PC-3 (cell line): Measurements from ENCODE around the gene CLEC18C. TPM values are rescaled to one million over a fixed set of nuclear protein-coding genes. Genes with fewer than 3 reads are reported as not detected.
"Not testable (repeated sequence)": the region's sequence is repeated elsewhere in the genome, so short reads cannot be mapped to it uniquely, and the experiment has no call there.

Source experiments
- ATAC-seq: fragments of 200-7000 bp; cut with Tn5 transposase; 2 replicates; pipeline ENCODE4 v1.9.1; 2020; ENCODE audit warnings: mild to moderate bottlenecking, moderate library complexity
- BruUV-seq: library from RNA; stranded (reverse); fragments of 400-500 nt; replicated peaks from 2 replicates; lab custom pipeline; 2021; lab: Mats Ljungman, UMichigan
- CTCF ChIA-PET: fragments of 300-600 bp; sonication (Branson Sonifier 250); formaldehyde crosslinking; loops from one replicate; lab custom pipeline; 2022; ENCODE audit warnings: antibody characterized with exemption; lab: Charles Lee
- POLR2A ChIA-PET: fragments of 300-600 bp; sonication (Branson Sonifier 250); formaldehyde crosslinking; loops from one replicate; lab custom pipeline; 2022; ENCODE audit warnings: antibody characterized with exemption; ENCODE audit not compliant: unreplicated experiment; lab: Charles Lee
- DNase-seq: peaks from one replicate; pipeline ENCODE4 v3.0.0-alpha.2; 2015
- H2AFZ ChIP-seq: fragments of 300-600 bp; sonication (generic); 2 replicates; pipeline ENCODE4 v1.6.0; 2016; ENCODE audit warnings: antibody characterized with exemption, low read length
- H3F3A ChIP-seq: fragments of 300-600 bp; sonication (generic); one replicate; pipeline ENCODE4 v1.6.0; 2017; ENCODE audit warnings: antibody characterized with exemption, low read length, control low read depth, mild to moderate bottlenecking; ENCODE audit not compliant: unreplicated experiment
- H3K27ac ChIP-seq: fragments of 300-600 bp; sonication (generic); 2 replicates; pipeline ENCODE4 v1.5.1; 2016; ENCODE audit warnings: mild to moderate bottlenecking, low read length
- H3K27me3 ChIP-seq: fragments of 300-600 bp; sonication (generic); 2 replicates; pipeline ENCODE4 v1.6.1; 2016; ENCODE audit warnings: low read length, mixed read lengths
- H3K36me3 ChIP-seq: fragments of 300-600 bp; sonication (generic); 2 replicates; pipeline ENCODE4 v1.6.1; 2016; ENCODE audit warnings: low read depth, mixed run types, low read length, mixed read lengths
- H3K4me1 ChIP-seq: fragments of 300-600 bp; sonication (generic); 2 replicates; pipeline ENCODE4 v1.5.1; 2016; ENCODE audit warnings: low read length; ENCODE audit not compliant: insufficient read depth
- H3K4me2 ChIP-seq: fragments of 300-600 bp; sonication (generic); 2 replicates; pipeline ENCODE4 v1.6.0; 2016; ENCODE audit warnings: low read length
- H3K4me3 ChIP-seq: fragments of 300-600 bp; sonication (generic); 2 replicates; pipeline ENCODE4 v1.5.1; 2016; ENCODE audit warnings: mild to moderate bottlenecking, low read length, mixed read lengths
- H3K79me2 ChIP-seq: fragments of 300-600 bp; sonication (generic); 2 replicates; pipeline ENCODE4 v1.6.1; 2017; ENCODE audit warnings: low read length, mixed read lengths
- H3K9ac ChIP-seq: fragments of 300-600 bp; sonication (generic); 2 replicates; pipeline ENCODE4 v1.6.0; 2016; ENCODE audit warnings: mild to moderate bottlenecking, low read length
- H3K9me2 ChIP-seq: fragments of 300-600 bp; sonication (generic); replicated peaks from 2 replicates; pipeline ENCODE4 v1.6.1; 2016; ENCODE audit warnings: mixed run types, low read length, mixed read lengths
- H3K9me3 ChIP-seq: fragments of 300-600 bp; sonication (generic); 2 replicates; pipeline ENCODE4 v1.6.1; 2016; ENCODE audit warnings: low read length, mixed read lengths
- H4K20me1 ChIP-seq: fragments of 300-600 bp; sonication (generic); 2 replicates; pipeline ENCODE4 v1.6.1; 2016; ENCODE audit warnings: low read length, mixed read lengths
- intact Hi-C: fragments of 100-400 bp; cut with micrococcal nuclease; formaldehyde crosslinking; loops from 2 replicates; pipeline ENCODE4 v1.9.0; 2023
- total RNA-seq: library from RNA; depleted of rRNA; stranded (reverse); fragments of >200 nt; gene quantifications from 2 replicates; pipeline ENCODE4 v1.2.3, GENCODE V29; 2014

CLEC18C gene
- total RNA-seq, 1 experiment from 2014 or later, result 0.18 TPM

GRCh38 chr16:70136595-70136994 lies 37.0 kb upstream of the CLEC18C start:
- H3K27ac ChIP-seq, ATAC-seq, intact Hi-C loops, POLR2A ChIA-PET, CTCF ChIA-PET, H3K79me2 ChIP-seq, H3K27me3 ChIP-seq, H3K4me2 ChIP-seq, H3K9me3 ChIP-seq, H3K36me3 ChIP-seq, DNase-seq, BruUV-seq, H4K20me1 ChIP-seq, H3K4me1 ChIP-seq, H3K9me2 ChIP-seq, H3K9ac ChIP-seq, H3F3A ChIP-seq, H2AFZ ChIP-seq, H3K4me3 ChIP-seq: not testable (repeated sequence)

GRCh38 chr16:70142739-70143138 lies 30.8 kb upstream of the CLEC18C start:
- intact Hi-C loops, H3K79me2 ChIP-seq, ATAC-seq, DNase-seq, H3K9me2 ChIP-seq, BruUV-seq, H3K4me3 ChIP-seq, H2AFZ ChIP-seq, H3K9ac ChIP-seq, H3K27me3 ChIP-seq, H4K20me1 ChIP-seq, CTCF ChIA-PET, H3K9me3 ChIP-seq, H3F3A ChIP-seq, H3K36me3 ChIP-seq, H3K4me2 ChIP-seq, H3K27ac ChIP-seq, POLR2A ChIA-PET, H3K4me1 ChIP-seq: not testable (repeated sequence)

GRCh38 chr16:70143231-70143895 lies 30.2 kb upstream of the CLEC18C start:
- H2AFZ ChIP-seq, H3K4me2 ChIP-seq, H4K20me1 ChIP-seq, POLR2A ChIA-PET, H3K9ac ChIP-seq, H3K9me3 ChIP-seq, H3K27me3 ChIP-seq, H3K4me3 ChIP-seq, H3K27ac ChIP-seq, ATAC-seq, DNase-seq, intact Hi-C loops, BruUV-seq, H3K36me3 ChIP-seq, H3K9me2 ChIP-seq, CTCF ChIA-PET, H3K79me2 ChIP-seq, H3K4me1 ChIP-seq, H3F3A ChIP-seq: not testable (repeated sequence)

- H3K4me3 ChIP-seq, DNase-seq, H3K27me3 ChIP-seq, H3K9ac ChIP-seq, H3F3A ChIP-seq, H3K79me2 ChIP-seq, H2AFZ ChIP-seq, H3K4me1 ChIP-seq, H3K9me3 ChIP-seq, H3K4me2 ChIP-seq, intact Hi-C loops, POLR2A ChIA-PET, CTCF ChIA-PET, H3K27ac ChIP-seq, BruUV-seq, ATAC-seq, H4K20me1 ChIP-seq, H3K9me2 ChIP-seq: not testable (repeated sequence)
- H3K36me3 ChIP-seq, result peaks cover 18% of the 10 kb centered on the region
Observed at GRCh38 chr16:70147853-70148252, 25.7 kb upstream of the CLEC18C start.

GRCh38 chr16:70148453-70148852 lies 25.1 kb upstream of the CLEC18C start:
- H3K9me2 ChIP-seq, H3K79me2 ChIP-seq, ATAC-seq, H3K9me3 ChIP-seq, BruUV-seq, H4K20me1 ChIP-seq, H3K4me2 ChIP-seq, H2AFZ ChIP-seq, H3K27me3 ChIP-seq, H3K4me1 ChIP-seq, H3K27ac ChIP-seq, POLR2A ChIA-PET, DNase-seq, CTCF ChIA-PET, H3K4me3 ChIP-seq, H3F3A ChIP-seq, intact Hi-C loops, H3K9ac ChIP-seq: not testable (repeated sequence)
- peaks cover 22% of the 10 kb centered on the region for H3K36me3 ChIP-seq

GRCh38 chr16:70149296-70149695 lies 24.3 kb upstream of the CLEC18C start:
- H4K20me1 ChIP-seq, H3F3A ChIP-seq, H3K9ac ChIP-seq, CTCF ChIA-PET, H3K27ac ChIP-seq, H3K4me1 ChIP-seq, H3K27me3 ChIP-seq, BruUV-seq, POLR2A ChIA-PET, H3K79me2 ChIP-seq, intact Hi-C loops, DNase-seq, H3K4me2 ChIP-seq, H3K9me2 ChIP-seq, ATAC-seq, H3K9me3 ChIP-seq, H2AFZ ChIP-seq, H3K4me3 ChIP-seq: not testable (repeated sequence)
- H3K36me3 ChIP-seq, result peaks cover 22% of the 10 kb centered on the region
